HEK293 (cell line): ENCODE data around the gene ARIH2.

ENCODE experiments used
- CTCF ChIA-PET: fragments of 350-600 bp; formaldehyde crosslinking; extraction: SDS; loops from one replicate; lab custom pipeline; 2021; ENCODE audit warnings: antibody characterized with exemption; lab: Yijun Ruan, JAX
- POLR2A ChIA-PET: fragments of 300-600 bp; formaldehyde crosslinking; extraction: SDS; loops from one replicate; lab custom pipeline; 2020; ENCODE audit warnings: antibody characterized with exemption, inconsistent platforms; lab: Yijun Ruan, JAX
- H3K27ac ChIP-seq: fragments of 200-500 bp; sonication (Bioruptor generic); 2 replicates; pipeline ENCODE4 v1.5.1; 2014; ENCODE audit warnings: low read depth, low read length, control low read depth, inconsistent platforms; ENCODE audit errors: extremely low read depth
- H3K36me3 ChIP-seq, 2 experiments: fragments of 200-500 bp in 1 of 2; sonication (Bioruptor generic) in 1 of 2; 1 replicate in 1 of 2; 2 replicates in 1 of 2; pipeline ENCODE4 v1.5.1; 2014 to 2017; ENCODE audit warnings: inconsistent platforms in 2 of 2, low read length in 2 of 2; ENCODE audit not compliant: control insufficient read depth in 2 of 2, insufficient read depth in 1 of 2
- H3K4me1 ChIP-seq: fragments of 200-500 bp; sonication (Bioruptor generic); 2 replicates; pipeline ENCODE4 v1.5.1; 2014; ENCODE audit warnings: mild to moderate bottlenecking, low read length, inconsistent platforms; ENCODE audit not compliant: control insufficient read depth, insufficient read depth
- H3K4me3 ChIP-seq: 2 replicates; pipeline ENCODE4 v1.5.1; 2011; ENCODE audit warnings: low read depth, mild to moderate bottlenecking, control low read depth, low read length, moderate library complexity
- H3K9me3 ChIP-seq: fragments of 200-500 bp; sonication (Bioruptor generic); 2 replicates; pipeline ENCODE4 v1.5.1; 2014; ENCODE audit warnings: low read depth, low read length, inconsistent platforms; ENCODE audit not compliant: control insufficient read depth, insufficient read depth
- BCL11B ChIP-seq: fragments of 450-650 bp; formaldehyde crosslinking; IDR thresholded peaks from 2 replicates; pipeline ENCODE4 v1.5.1; 2016; ENCODE audit warnings: low read depth, missing biosample characterization, missing genetic modification characterization
- BCL6B ChIP-seq: fragments of 450-650 bp; formaldehyde crosslinking; IDR thresholded peaks from 2 replicates; pipeline ENCODE4 v1.5.1; 2017; ENCODE audit warnings: missing biosample characterization, missing genetic modification characterization
- ZBTB44 ChIP-seq: fragments of 450-650 bp; IDR thresholded peaks from 2 replicates; pipeline ENCODE4 v1.5.1; 2018; ENCODE audit warnings: missing biosample characterization, mild to moderate bottlenecking, missing genetic modification characterization
- ZFP41 ChIP-seq: fragments of 450-650 bp; formaldehyde crosslinking; IDR thresholded peaks from 2 replicates; pipeline ENCODE4 v1.5.1; 2016; ENCODE audit warnings: missing biosample characterization, missing genetic modification characterization, borderline replicate concordance
- ZFP69B ChIP-seq: fragments of 450-650 bp; formaldehyde crosslinking; IDR thresholded peaks from 2 replicates; pipeline ENCODE4 v1.5.1; 2016; ENCODE audit warnings: missing biosample characterization, missing genetic modification characterization
- ZNF132 ChIP-seq: fragments of 450-650 bp; formaldehyde crosslinking; IDR thresholded peaks from 2 replicates; pipeline ENCODE4 v1.5.1; 2017; ENCODE audit warnings: missing biosample characterization, missing genetic modification characterization, borderline replicate concordance
- ZNF133 ChIP-seq: fragments of 450-650 bp; formaldehyde crosslinking; IDR thresholded peaks from 2 replicates; pipeline ENCODE4 v1.5.1; 2016; ENCODE audit warnings: missing biosample characterization, missing genetic modification characterization
- ZNF140 ChIP-seq: fragments of 450-650 bp; formaldehyde crosslinking; IDR thresholded peaks from 2 replicates; pipeline ENCODE4 v1.5.1; 2016; ENCODE audit warnings: missing biosample characterization, missing genetic modification characterization
- ZNF157 ChIP-seq: fragments of 450-650 bp; formaldehyde crosslinking; IDR thresholded peaks from 2 replicates; pipeline ENCODE4 v1.5.1; 2016; ENCODE audit warnings: missing biosample characterization, missing genetic modification characterization
- ZNF18 ChIP-seq: fragments of 450-650 bp; formaldehyde crosslinking; IDR thresholded peaks from 2 replicates; pipeline ENCODE4 v1.5.1; 2016; ENCODE audit warnings: missing biosample characterization, missing genetic modification characterization
- ZNF214 ChIP-seq: fragments of 450-650 bp; formaldehyde crosslinking; IDR thresholded peaks from 2 replicates; pipeline ENCODE4 v1.5.1; 2017; ENCODE audit warnings: missing biosample characterization, mild to moderate bottlenecking, missing genetic modification characterization, borderline replicate concordance
- ZNF24 ChIP-seq: fragments of 450-650 bp; formaldehyde crosslinking; IDR thresholded peaks from 2 replicates; pipeline ENCODE4 v1.5.1; 2016; ENCODE audit warnings: missing biosample characterization, missing genetic modification characterization
- ZNF266 ChIP-seq: fragments of 450-650 bp; formaldehyde crosslinking; IDR thresholded peaks from 2 replicates; pipeline ENCODE4 v1.5.1; 2016; ENCODE audit warnings: missing biosample characterization, missing genetic modification characterization, low read depth
- ZNF37A ChIP-seq: fragments of 450-650 bp; IDR thresholded peaks from 2 replicates; pipeline ENCODE4 v1.5.1; 2018; ENCODE audit warnings: missing biosample characterization, missing genetic modification characterization
- ZNF398 ChIP-seq: fragments of 450-650 bp; formaldehyde crosslinking; IDR thresholded peaks from 2 replicates; pipeline ENCODE4 v1.5.1; 2017; ENCODE audit warnings: missing biosample characterization, missing genetic modification characterization
- ZNF433 ChIP-seq: fragments of 450-650 bp; formaldehyde crosslinking; IDR thresholded peaks from 2 replicates; pipeline ENCODE4 v1.5.1; 2016; ENCODE audit warnings: missing biosample characterization, missing genetic modification characterization, low read depth
- ZNF501 ChIP-seq: fragments of 450-650 bp; formaldehyde crosslinking; IDR thresholded peaks from 2 replicates; pipeline ENCODE4 v1.5.1; 2016; ENCODE audit warnings: missing biosample characterization, missing genetic modification characterization
- ZNF600 ChIP-seq: fragments of 450-650 bp; formaldehyde crosslinking; IDR thresholded peaks from 2 replicates; pipeline ENCODE4 v1.5.1; 2016; ENCODE audit warnings: missing biosample characterization, missing genetic modification characterization
- ZNF626 ChIP-seq: fragments of 450-650 bp; sonication (Bioruptor Pico); formaldehyde crosslinking; IDR thresholded peaks from 2 replicates; pipeline ENCODE4 v1.5.1; 2018; ENCODE audit warnings: missing biosample characterization, missing genetic modification characterization, inconsistent platforms
- ZNF76 ChIP-seq: fragments of 450-650 bp; formaldehyde crosslinking; IDR thresholded peaks from 2 replicates; pipeline ENCODE4; 2016; ENCODE audit warnings: low read depth, missing biosample characterization, missing genetic modification characterization, borderline replicate concordance
- ZXDB ChIP-seq: fragments of 450-650 bp; formaldehyde crosslinking; IDR thresholded peaks from 2 replicates; pipeline ENCODE4 v1.5.1; 2016; ENCODE audit warnings: missing biosample characterization, missing genetic modification characterization
- TF ChIP-seq, protein P1 (sequence below): fragments of 450-650 bp; formaldehyde crosslinking; IDR thresholded peaks from 2 replicates; pipeline ENCODE4 v1.5.1; 2016; ENCODE audit warnings: missing biosample characterization, missing genetic modification characterization, low read depth
- TF ChIP-seq, protein P2 (sequence below): fragments of 450-650 bp; formaldehyde crosslinking; optimal IDR thresholded peaks from 2 replicates; pipeline ENCODE3; 2016; ENCODE audit warnings: missing biosample characterization, mild to moderate bottlenecking, missing genetic modification characterization

The ARIH2 gene

GRCh38 chr3:49021213-49021812 lies 102.7 kb downstream of the ARIH2 start (continued):
- TF ChIP-seq ZNF626 (tag by site-specific recombination) (no peak), ZXDB (tag by site-specific recombination) (peak; percentile 60; the same call in 1 of the 2 replicates), ZNF76 (no peak), ZNF18 (tag by site-specific recombination) (no peak), ZNF24 (tag by site-specific recombination) (no peak), BCL6B (tag by site-specific recombination) (no peak), ZNF157 (0 out of 2 replicates have a peak, but pooled peaks have one; percentile 8), BCL11B (tag by site-specific recombination) (no peak), ZNF37A (tag by site-specific recombination) (no peak), ZFP69B (tag by site-specific recombination) (peak; percentile 64), ZNF600 (tag by site-specific recombination) (peak; percentile 84), ZNF398 (tag by site-specific recombination) (no peak), ZNF214 (tag by site-specific recombination) (no peak), ZNF140 (tag by site-specific recombination) (no peak)
- TF ChIP-seq, protein P1, sequence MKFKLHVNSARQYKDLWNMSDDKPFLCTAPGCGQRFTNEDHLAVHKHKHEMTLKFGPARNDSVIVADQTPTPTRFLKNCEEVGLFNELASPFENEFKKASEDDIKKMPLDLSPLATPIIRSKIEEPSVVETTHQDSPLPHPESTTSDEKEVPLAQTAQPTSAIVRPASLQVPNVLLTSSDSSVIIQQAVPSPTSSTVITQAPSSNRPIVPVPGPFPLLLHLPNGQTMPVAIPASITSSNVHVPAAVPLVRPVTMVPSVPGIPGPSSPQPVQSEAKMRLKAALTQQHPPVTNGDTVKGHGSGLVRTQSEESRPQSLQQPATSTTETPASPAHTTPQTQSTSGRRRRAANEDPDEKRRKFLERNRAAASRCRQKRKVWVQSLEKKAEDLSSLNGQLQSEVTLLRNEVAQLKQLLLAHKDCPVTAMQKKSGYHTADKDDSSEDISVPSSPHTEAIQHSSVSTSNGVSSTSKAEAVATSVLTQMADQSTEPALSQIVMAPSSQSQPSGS (tag by site-specific recombination), result no peak
- TF ChIP-seq, protein P2, sequence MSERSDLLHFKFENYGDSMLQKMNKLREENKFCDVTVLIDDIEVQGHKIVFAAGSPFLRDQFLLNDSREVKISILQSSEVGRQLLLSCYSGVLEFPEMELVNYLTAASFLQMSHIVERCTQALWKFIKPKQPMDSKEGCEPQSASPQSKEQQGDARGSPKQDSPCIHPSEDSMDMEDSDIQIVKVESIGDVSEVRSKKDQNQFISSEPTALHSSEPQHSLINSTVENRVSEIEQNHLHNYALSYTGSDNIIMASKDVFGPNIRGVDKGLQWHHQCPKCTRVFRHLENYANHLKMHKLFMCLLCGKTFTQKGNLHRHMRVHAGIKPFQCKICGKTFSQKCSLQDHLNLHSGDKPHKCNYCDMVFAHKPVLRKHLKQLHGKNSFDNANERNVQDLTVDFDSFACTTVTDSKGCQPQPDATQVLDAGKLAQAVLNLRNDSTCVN (tag by site-specific recombination), result peak; percentile 54
- TF ChIP-seq, all 188 proteins: peak for 36

- peaks cover 0 to 43% of the 10 kb centered on the region in 2 experiments; a peak in 2 of 3 replicates for H3K36me3 ChIP-seq
- CTCF ChIA-PET, result interaction anchor here (0.5 to 2.1 kb wide), 12 partner anchors 9 to 249 kb away, joined by 3 to 13 read pairs (median 4); partner anchors contain the start of genes P4HTM, QRICH1 and WDR6
- H3K4me1 ChIP-seq, result no peaks in the 10 kb centered on the region
- no peaks in the 10 kb centered on the region for H3K9me3 ChIP-seq
- peak within 1 kb of the TSS; percentile 93 for H3K27ac ChIP-seq
- POLR2A ChIA-PET, result interaction anchor here (0.6 to 10.4 kb wide), 15 partner anchors 7 to 390 kb away, joined by 3 to 141 read pairs (median 5); partner anchors contain the start of genes ARIH2, IMPDH2, IP6K2 and LAMB2
- peak within 1 kb of the TSS; percentile 92 for H3K4me3 ChIP-seq
- TF ChIP-seq ZNF133 (no peak), ZNF433 (no peak), ZNF266 (no peak), ZNF132 (tag by site-specific recombination) (no peak), ZXDB (tag by site-specific recombination) (peak; percentile 87), ZNF501 (tag by site-specific recombination) (peak; percentile 87), ZFP41 (tag by site-specific recombination) (no peak), ZBTB44 (tag by site-specific recombination) (no peak; the same call in 1 of the 2 replicates)
- TF ChIP-seq, protein P1 (tag by site-specific recombination), result peak; percentile 44; the same call in 1 of the 2 replicates
Observed at GRCh38 chr3:49021813-49022687, 103.4 kb downstream of the ARIH2 start, which contains the start of gene NDUFAF3. NDUFAF3 (plus strand) TSS chr3:49022121; CDS start chr3:49022145, 24 bp downstream.
